ENCODE measurements around the gene EREG. TPM values are rescaled to one million over a fixed set of nuclear protein-coding genes. Genes with fewer than 3 reads are reported as not detected.

Gene EREG
- total and polyA plus RNA-seq, 2 donors, result 0.05 to 0.48 TPM

DNA sequence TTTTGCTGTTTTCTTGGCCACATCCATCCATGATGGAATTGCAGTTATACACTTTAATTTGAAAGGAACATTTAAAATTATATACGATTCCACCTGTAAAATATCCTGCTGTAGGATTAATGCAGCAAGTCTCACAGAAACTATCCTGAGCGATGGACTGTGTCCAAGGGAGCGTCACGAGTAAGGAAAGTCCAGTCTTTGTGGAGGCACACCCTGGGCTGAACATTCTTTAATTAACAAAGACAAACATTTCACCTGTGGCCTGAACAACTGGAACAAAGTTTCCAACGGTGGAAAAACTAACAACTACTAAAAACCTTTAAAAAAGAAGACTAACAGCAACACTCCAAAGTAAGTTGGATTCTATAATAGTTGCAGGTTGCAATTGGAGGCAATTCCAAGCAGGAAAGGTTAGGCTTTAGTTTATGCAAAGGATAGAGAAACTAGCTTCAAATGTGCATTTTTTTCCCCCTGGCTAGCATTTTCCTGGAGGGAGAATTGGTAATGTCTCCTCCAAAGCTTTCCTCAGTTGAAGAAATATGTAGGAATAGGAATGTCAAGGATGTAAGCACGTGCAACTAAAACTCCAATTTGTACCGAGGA, 11.0 kb downstream of the EREG start:
- Histone ChIP-seq H3K36me3 (ENCODE audit: control insufficient read depth in 2 of 2, insufficient read depth in 2 of 2, low read length in 1 of 2) (no peaks in the 10 kb centered on the region), H3K27ac (ENCODE audit: low read depth in 1 of 2, low read length in 1 of 2) (no peak overlapping the region)
- DNase-seq (ENCODE audit: low read depth in 6 of 9, low spot score in 9 of 9), result no peak

GRCh38 chr4:74376888-74377483, 12.0 kb downstream of the EREG start:
- peak in 2 of 9 donors; percentile 8 to 25 for DNase-seq (ENCODE audit: low read depth in 6 of 9, low spot score in 9 of 9)
- Histone ChIP-seq H3K27me3 (ENCODE audit: control insufficient read depth in 2 of 2, insufficient read depth in 1 of 2, low read length in 1 of 2) (no peaks in the 10 kb centered on the region), H3K27ac (ENCODE audit: low read depth in 1 of 2, low read length in 1 of 2) (no peak overlapping the region), H3K36me3 (ENCODE audit: control insufficient read depth in 2 of 2, insufficient read depth in 2 of 2, low read length in 1 of 2) (no peaks in the 10 kb centered on the region), H3K4me1 (ENCODE audit: control insufficient read depth in 2 of 2, insufficient read depth in 2 of 2, low read length in 2 of 2) (no peaks in the 10 kb centered on the region), H3K9me3 (ENCODE audit: control insufficient read depth in 2 of 2, insufficient read depth in 1 of 2, low read length in 1 of 2) (no peaks in the 10 kb centered on the region), H3K4me3 (ENCODE audit: low read length in 2 of 2) (no peak overlapping the region)
- 80% methylated on average over 4 of the region's 4 CpGs for WGBS

More for the DNA sequence above, 11.0 kb downstream of the EREG start:
- no peaks in the 10 kb centered on the region for H3K4me1 ChIP-seq (ENCODE audit: control insufficient read depth in 2 of 2, insufficient read depth in 2 of 2, low read length in 2 of 2)
- H3K9me3 ChIP-seq (ENCODE audit: control insufficient read depth in 2 of 2, insufficient read depth in 1 of 2, low read length in 1 of 2), result no peaks in the 10 kb centered on the region
- WGBS, result 94% methylated on average over 7 of the region's 7 CpGs
- H3K27me3 ChIP-seq (ENCODE audit: control insufficient read depth in 2 of 2, insufficient read depth in 1 of 2, low read length in 1 of 2), result no peaks in the 10 kb centered on the region
- H3K4me3 ChIP-seq (ENCODE audit: low read length in 2 of 2), result no peak overlapping the region

DNA sequence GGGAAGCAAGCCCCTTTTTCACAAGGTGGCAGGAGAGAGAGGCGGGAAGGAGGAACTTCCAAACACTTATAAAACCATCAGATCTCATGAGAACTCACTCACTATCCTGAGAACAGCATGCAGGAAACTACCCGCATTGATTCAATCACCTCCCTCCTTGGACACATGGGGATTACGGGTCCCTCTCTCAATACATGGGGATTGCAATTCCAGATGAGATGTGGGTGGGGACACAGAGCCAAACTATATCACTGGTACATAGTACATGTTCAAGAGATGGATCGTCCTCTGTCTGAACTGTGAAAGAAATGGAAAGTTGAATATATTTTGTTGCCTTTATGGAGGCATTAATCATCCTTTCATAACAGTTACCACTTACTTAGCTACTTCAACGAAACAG, 12.8 kb downstream of the EREG start:
- Histone ChIP-seq H3K9me3 (ENCODE audit: control insufficient read depth in 2 of 2, insufficient read depth in 1 of 2, low read length in 1 of 2) (no peaks in the 10 kb centered on the region), H3K4me1 (ENCODE audit: control insufficient read depth in 2 of 2, insufficient read depth in 2 of 2, low read length in 2 of 2) (no peaks in the 10 kb centered on the region), H3K4me3 (ENCODE audit: low read length in 2 of 2) (no peak overlapping the region), H3K27ac (ENCODE audit: low read depth in 1 of 2, low read length in 1 of 2) (no peak overlapping the region), H3K36me3 (ENCODE audit: control insufficient read depth in 2 of 2, insufficient read depth in 2 of 2, low read length in 1 of 2) (no peaks in the 10 kb centered on the region), H3K27me3 (ENCODE audit: control insufficient read depth in 2 of 2, insufficient read depth in 1 of 2, low read length in 1 of 2) (no peaks in the 10 kb centered on the region)
- 70% methylated on average over 5 of the region's 5 CpGs for WGBS
- DNase-seq (ENCODE audit: low read depth in 6 of 9, low spot score in 9 of 9), result no peak

DNA sequence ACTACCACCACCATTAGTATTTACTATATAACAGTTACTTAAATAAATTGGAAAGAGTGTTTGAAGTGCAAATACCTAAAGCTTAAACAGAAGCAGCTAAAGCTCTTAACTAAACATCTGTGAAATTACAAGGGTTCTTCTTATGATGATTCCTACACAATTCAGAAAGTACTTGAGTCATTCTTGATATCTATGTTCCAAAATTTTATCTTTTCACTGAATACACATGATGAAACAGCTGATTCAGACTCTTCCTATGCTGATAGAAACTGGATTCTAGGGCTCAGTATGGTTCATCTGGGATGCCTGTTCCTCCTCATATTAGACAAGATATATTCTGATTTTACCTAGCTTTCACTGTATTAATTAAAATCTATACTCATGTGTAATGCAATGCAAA, 13.6 kb downstream of the EREG start:
- no peaks in the 10 kb centered on the region for H3K36me3 ChIP-seq (ENCODE audit: control insufficient read depth in 2 of 2, insufficient read depth in 2 of 2, low read length in 1 of 2)
- H3K27ac ChIP-seq (ENCODE audit: low read depth in 1 of 2, low read length in 1 of 2), result no peak overlapping the region
- DNase-seq (ENCODE audit: low read depth in 6 of 9, low spot score in 9 of 9), result no peak
- no peaks in the 10 kb centered on the region for H3K9me3 ChIP-seq (ENCODE audit: control insufficient read depth in 2 of 2, insufficient read depth in 1 of 2, low read length in 1 of 2)
- H3K4me3 ChIP-seq (ENCODE audit: low read length in 2 of 2), result no peak overlapping the region
- no peaks in the 10 kb centered on the region for H3K4me1 ChIP-seq (ENCODE audit: control insufficient read depth in 2 of 2, insufficient read depth in 2 of 2, low read length in 2 of 2)
- no peaks in the 10 kb centered on the region for H3K27me3 ChIP-seq (ENCODE audit: control insufficient read depth in 2 of 2, insufficient read depth in 1 of 2, low read length in 1 of 2)

DNA sequence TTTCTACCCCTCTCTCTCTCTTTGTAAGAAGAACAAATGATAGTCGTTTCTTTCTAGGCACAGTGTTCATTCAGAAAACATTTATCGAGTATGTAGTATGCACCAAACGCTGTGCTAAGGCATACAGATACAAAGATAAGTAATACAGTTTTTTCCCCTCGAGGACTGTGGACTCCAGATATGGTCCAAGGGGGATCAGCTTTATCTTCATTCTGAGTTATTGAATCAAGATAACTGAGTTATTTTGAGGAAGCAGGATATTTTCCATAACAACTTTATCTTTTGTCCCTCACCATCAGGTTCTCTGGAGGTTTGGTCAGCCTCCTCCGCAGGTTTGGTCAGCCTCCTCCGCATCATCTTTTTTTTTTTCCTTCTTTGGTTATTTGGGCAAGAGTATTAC, 15.0 kb downstream of the EREG start:
- DNase-seq (ENCODE audit: low read depth in 6 of 9, low spot score in 9 of 9), result no peak
- no peak overlapping the region for H3K27ac ChIP-seq (ENCODE audit: low read depth in 1 of 2, low read length in 1 of 2)
- no peak overlapping the region for H3K4me3 ChIP-seq (ENCODE audit: low read length in 2 of 2)
- no peaks in the 10 kb centered on the region for H3K27me3 ChIP-seq (ENCODE audit: control insufficient read depth in 2 of 2, insufficient read depth in 1 of 2, low read length in 1 of 2)
- WGBS, result 96% methylated on average over 6 of the region's 6 CpGs
- H3K36me3 ChIP-seq (ENCODE audit: control insufficient read depth in 2 of 2, insufficient read depth in 2 of 2, low read length in 1 of 2), result no peaks in the 10 kb centered on the region
- no peaks in the 10 kb centered on the region for H3K4me1 ChIP-seq (ENCODE audit: control insufficient read depth in 2 of 2, insufficient read depth in 2 of 2, low read length in 2 of 2)
- H3K9me3 ChIP-seq (ENCODE audit: control insufficient read depth in 2 of 2, insufficient read depth in 1 of 2, low read length in 1 of 2), result no peaks in the 10 kb centered on the region

DNA sequence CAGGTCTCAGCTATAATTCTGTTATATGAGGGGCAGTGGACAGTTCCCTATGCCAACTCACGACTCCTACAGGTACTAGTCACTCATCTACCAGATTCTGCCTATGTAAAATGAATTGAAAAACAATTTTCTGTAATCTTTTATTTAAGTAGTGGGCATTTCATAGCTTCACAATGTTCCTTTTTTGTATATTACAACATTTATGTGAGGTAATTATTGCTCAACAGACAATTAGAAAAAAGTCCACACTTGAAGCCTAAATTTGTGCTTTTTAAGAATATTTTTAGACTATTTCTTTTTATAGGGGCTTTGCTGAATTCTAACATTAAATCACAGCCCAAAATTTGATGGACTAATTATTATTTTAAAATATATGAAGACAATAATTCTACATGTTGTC, 20.4 kb downstream of the EREG start:
- H3K4me3 ChIP-seq (ENCODE audit: low read length in 2 of 2), result no peak overlapping the region
- WGBS, result 94% methylated on average over 1 of the region's 1 CpG
- H3K36me3 ChIP-seq (ENCODE audit: control insufficient read depth in 2 of 2, insufficient read depth in 2 of 2, low read length in 1 of 2), result no peaks in the 10 kb centered on the region
- H3K4me1 ChIP-seq (ENCODE audit: control insufficient read depth in 2 of 2, insufficient read depth in 2 of 2, low read length in 2 of 2), result no peaks in the 10 kb centered on the region
- no peak overlapping the region for H3K27ac ChIP-seq (ENCODE audit: low read depth in 1 of 2, low read length in 1 of 2)
- H3K27me3 ChIP-seq (ENCODE audit: control insufficient read depth in 2 of 2, insufficient read depth in 1 of 2, low read length in 1 of 2), result no peaks in the 10 kb centered on the region
- no peaks in the 10 kb centered on the region for H3K9me3 ChIP-seq (ENCODE audit: control insufficient read depth in 2 of 2, insufficient read depth in 1 of 2, low read length in 1 of 2)
- no peak for DNase-seq (ENCODE audit: low read depth in 6 of 9, low spot score in 9 of 9)

DNA sequence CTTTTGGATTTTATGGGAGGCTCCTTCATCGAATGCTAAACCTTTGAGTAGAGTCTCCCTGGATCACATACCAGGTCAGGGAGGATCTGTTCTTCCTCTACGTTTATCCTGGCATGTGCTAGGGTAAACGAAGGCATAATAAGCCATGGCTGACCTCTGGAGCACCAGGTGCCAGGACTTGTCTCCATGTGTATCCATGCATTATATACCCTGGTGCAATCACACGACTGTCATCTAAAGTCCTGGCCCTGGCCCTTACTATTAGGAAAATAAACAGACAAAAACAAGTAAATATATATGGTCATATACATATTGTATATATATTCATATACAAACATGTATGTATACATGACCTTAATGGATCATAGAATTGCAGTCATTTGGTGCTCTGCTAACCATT, 21.2 kb downstream of the EREG start:
- Histone ChIP-seq H3K4me1 (ENCODE audit: control insufficient read depth in 2 of 2, insufficient read depth in 2 of 2, low read length in 2 of 2) (no peaks in the 10 kb centered on the region), H3K36me3 (ENCODE audit: control insufficient read depth in 2 of 2, insufficient read depth in 2 of 2, low read length in 1 of 2) (no peaks in the 10 kb centered on the region), H3K27ac (ENCODE audit: low read depth in 1 of 2, low read length in 1 of 2) (no peak overlapping the region), H3K27me3 (ENCODE audit: control insufficient read depth in 2 of 2, insufficient read depth in 1 of 2, low read length in 1 of 2) (no peaks in the 10 kb centered on the region), H3K4me3 (ENCODE audit: low read length in 2 of 2) (no peak overlapping the region), H3K9me3 (ENCODE audit: control insufficient read depth in 2 of 2, insufficient read depth in 1 of 2, low read length in 1 of 2) (no peaks in the 10 kb centered on the region)
- 95% methylated on average over 4 of the region's 4 CpGs for WGBS
- DNase-seq (ENCODE audit: low read depth in 6 of 9, low spot score in 9 of 9), result no peak

- no peaks in the 10 kb centered on the region for H3K9me3 ChIP-seq (ENCODE audit: control insufficient read depth in 2 of 2, insufficient read depth in 1 of 2, low read length in 1 of 2)
- no peaks in the 10 kb centered on the region for H3K4me1 ChIP-seq (ENCODE audit: control insufficient read depth in 2 of 2, insufficient read depth in 2 of 2, low read length in 2 of 2)
- no peak overlapping the region for H3K4me3 ChIP-seq (ENCODE audit: low read length in 2 of 2)
- DNase-seq (ENCODE audit: low read depth in 6 of 9, low spot score in 9 of 9), result no peak
- H3K27ac ChIP-seq (ENCODE audit: low read depth in 1 of 2, low read length in 1 of 2), result no peak overlapping the region
- H3K27me3 ChIP-seq (ENCODE audit: control insufficient read depth in 2 of 2, insufficient read depth in 1 of 2, low read length in 1 of 2), result no peaks in the 10 kb centered on the region
- no peaks in the 10 kb centered on the region for H3K36me3 ChIP-seq (ENCODE audit: control insufficient read depth in 2 of 2, insufficient read depth in 2 of 2, low read length in 1 of 2)
- 100% methylated on average over 2 of the region's 2 CpGs for WGBS
These were observed 22.8 kb downstream of the EREG start for GRCh38 chr4:74387790-74388189.

- H3K36me3 ChIP-seq (ENCODE audit: control insufficient read depth in 2 of 2, insufficient read depth in 2 of 2, low read length in 1 of 2), result no peaks in the 10 kb centered on the region
- no peak for DNase-seq (ENCODE audit: low read depth in 6 of 9, low spot score in 9 of 9)
- H3K9me3 ChIP-seq (ENCODE audit: control insufficient read depth in 2 of 2, insufficient read depth in 1 of 2, low read length in 1 of 2), result no peaks in the 10 kb centered on the region
- H3K4me1 ChIP-seq (ENCODE audit: control insufficient read depth in 2 of 2, insufficient read depth in 2 of 2, low read length in 2 of 2), result no peaks in the 10 kb centered on the region
- no peak overlapping the region for H3K27ac ChIP-seq (ENCODE audit: low read depth in 1 of 2, low read length in 1 of 2)
- H3K4me3 ChIP-seq (ENCODE audit: low read length in 2 of 2), result no peak overlapping the region
- WGBS, result 93% methylated on average over 1 of the region's 1 CpG
- H3K27me3 ChIP-seq (ENCODE audit: control insufficient read depth in 2 of 2, insufficient read depth in 1 of 2, low read length in 1 of 2), result no peaks in the 10 kb centered on the region
These were observed 24.5 kb downstream of the EREG start for GRCh38 chr4:74389494-74389893.

All from thymus (tissue), 11 donors.